HG03442 (cell line): Measurements from ENCODE around the gene AICDA.

ENCODE experiments used
- ATAC-seq: cut with Tn5 transposase; IDR thresholded peaks from one replicate; pipeline ENCODE4 v1.9.1; 2021; ENCODE audit warnings: mild to moderate bottlenecking, moderate library complexity; ENCODE audit not compliant: unreplicated experiment

The AICDA gene

GRCh38 chr12:8556531-8557097 lies 56.0 kb downstream of the AICDA start:
- ATAC-seq, result no peak

GRCh38 chr12:8554451-8555195 lies 58.0 kb downstream of the AICDA start:
- ATAC-seq, result no peak

DNA sequence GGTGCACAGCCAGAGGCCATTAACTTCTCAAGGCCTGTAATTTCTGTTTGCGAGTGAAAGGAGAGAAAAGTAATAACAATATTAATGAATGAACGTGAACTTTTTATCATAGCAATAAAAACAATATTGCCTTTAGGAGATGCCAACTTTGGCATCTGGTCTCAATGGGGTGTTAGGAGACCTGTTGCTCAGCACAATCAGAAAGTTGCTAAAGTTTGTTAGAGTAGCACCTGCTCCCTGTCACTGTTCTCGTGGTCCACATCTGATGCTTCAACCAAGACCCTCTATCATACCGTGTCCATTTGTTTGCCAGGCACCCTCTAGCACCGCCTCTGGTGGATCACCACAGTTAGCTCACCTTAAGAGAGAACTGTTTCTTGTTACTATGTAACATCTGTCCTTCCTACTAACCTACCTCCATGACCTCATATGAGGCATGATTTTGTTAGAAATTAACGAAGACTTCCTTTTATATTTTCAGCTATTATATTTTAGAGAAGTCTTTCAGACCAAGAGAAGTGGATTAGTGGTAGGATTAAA lies 59.5 kb downstream of the AICDA start:
- no peak for ATAC-seq
